ENCODE measurements around the gene ATP10D. TPM values are rescaled to one million over a fixed set of nuclear protein-coding genes. Genes with fewer than 3 reads are reported as not detected.

Gene ATP10D
- total RNA-seq, 4 donors from 2014 or later = 35.3 to 55.6 (median 43.8) TPM

GRCh38 chr4:47469951-47470350 lies 15.1 kb upstream of the ATP10D start:
- H3K4me1 ChIP-seq = no peaks in the 10 kb centered on the region
- no peak overlapping the region for H3K4me3 ChIP-seq (replicated peaks in 1 of 3)
- H3K9me3 ChIP-seq = no peaks in the 10 kb centered on the region
- WGBS, 2 donors = 93 to 94% methylated on average over 3 of the region's 3 CpGs
- H3K27me3 ChIP-seq = no peaks in the 10 kb centered on the region
- H3K36me3 ChIP-seq = no peaks in the 10 kb centered on the region
- TF ChIP-seq, protein P1, sequence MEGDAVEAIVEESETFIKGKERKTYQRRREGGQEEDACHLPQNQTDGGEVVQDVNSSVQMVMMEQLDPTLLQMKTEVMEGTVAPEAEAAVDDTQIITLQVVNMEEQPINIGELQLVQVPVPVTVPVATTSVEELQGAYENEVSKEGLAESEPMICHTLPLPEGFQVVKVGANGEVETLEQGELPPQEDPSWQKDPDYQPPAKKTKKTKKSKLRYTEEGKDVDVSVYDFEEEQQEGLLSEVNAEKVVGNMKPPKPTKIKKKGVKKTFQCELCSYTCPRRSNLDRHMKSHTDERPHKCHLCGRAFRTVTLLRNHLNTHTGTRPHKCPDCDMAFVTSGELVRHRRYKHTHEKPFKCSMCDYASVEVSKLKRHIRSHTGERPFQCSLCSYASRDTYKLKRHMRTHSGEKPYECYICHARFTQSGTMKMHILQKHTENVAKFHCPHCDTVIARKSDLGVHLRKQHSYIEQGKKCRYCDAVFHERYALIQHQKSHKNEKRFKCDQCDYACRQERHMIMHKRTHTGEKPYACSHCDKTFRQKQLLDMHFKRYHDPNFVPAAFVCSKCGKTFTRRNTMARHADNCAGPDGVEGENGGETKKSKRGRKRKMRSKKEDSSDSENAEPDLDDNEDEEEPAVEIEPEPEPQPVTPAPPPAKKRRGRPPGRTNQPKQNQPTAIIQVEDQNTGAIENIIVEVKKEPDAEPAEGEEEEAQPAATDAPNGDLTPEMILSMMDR (IDR thresholded peaks at IDR 0.05) = no peak
- no peak for TF ChIP-seq POLR2A (IDR thresholded peaks at IDR 0.05)
- no peak for DNase-seq
- no peak overlapping the region for H3K27ac ChIP-seq
- intact Hi-C loops (cut with DNase I) = loop anchor here (10.0 kb wide), 1 partner anchor 95 kb away; no protein-coding TSS in a partner anchor

DNA sequence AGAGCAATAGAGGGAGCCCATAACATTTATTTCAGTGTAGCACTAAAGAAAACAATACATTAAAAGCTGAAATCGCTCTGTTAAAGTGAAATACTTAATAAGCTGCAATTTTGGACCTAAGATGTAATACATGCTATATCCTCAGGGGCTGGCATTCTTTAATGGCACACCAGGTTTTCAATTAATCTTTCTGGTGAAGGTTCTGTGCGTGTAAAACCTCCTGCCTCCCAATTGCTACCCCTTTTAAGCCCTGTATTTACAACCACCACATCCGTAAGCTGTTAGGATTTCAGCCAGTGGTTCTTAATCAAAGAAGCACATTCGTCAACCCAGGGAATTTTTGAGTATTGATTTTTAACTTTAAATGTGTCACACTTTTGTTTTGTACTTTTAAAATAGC lies 14.0 kb upstream of the ATP10D start:
- H3K27ac ChIP-seq = no peak overlapping the region
- no peaks in the 10 kb centered on the region for H3K4me1 ChIP-seq
- no peaks in the 10 kb centered on the region for H3K9me3 ChIP-seq
- H3K27me3 ChIP-seq = no peaks in the 10 kb centered on the region
- DNase-seq = no peak
- TF ChIP-seq POLR2A (IDR thresholded peaks at IDR 0.05) = no peak
- TF ChIP-seq, protein P1 (IDR thresholded peaks at IDR 0.05) = no peak
- intact Hi-C loops (cut with DNase I) = loop anchor here (10.0 kb wide), 1 partner anchor 94 kb away; no protein-coding TSS in a partner anchor
- WGBS, 2 donors = 69 to 70% methylated on average over 4 of the region's 4 CpGs
- no peaks in the 10 kb centered on the region for H3K36me3 ChIP-seq
- no peak overlapping the region for H3K4me3 ChIP-seq (replicated peaks in 1 of 3)

DNA sequence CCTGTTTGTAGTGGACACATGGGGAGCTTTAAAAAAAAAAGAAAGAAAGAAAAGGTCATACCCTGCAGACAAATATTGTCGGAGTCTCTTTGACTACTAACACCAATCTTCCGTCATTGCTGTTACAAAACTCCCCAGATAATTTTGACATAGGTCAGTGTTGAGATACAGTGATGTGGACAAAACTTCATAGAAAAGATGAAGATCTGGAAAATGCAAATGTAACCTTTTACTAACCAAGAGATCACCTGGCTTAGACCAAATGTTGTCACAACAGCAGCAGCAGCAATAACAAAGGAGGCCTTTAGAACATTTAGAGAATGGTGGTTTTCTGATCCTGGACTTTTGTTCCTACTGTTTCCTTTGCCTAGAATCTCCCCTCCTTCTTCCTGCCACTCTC lies 13.5 kb upstream of the ATP10D start:
- H3K4me3 ChIP-seq (replicated peaks in 1 of 3) = no peak overlapping the region
- no peak overlapping the region for H3K27ac ChIP-seq
- H3K9me3 ChIP-seq = no peaks in the 10 kb centered on the region
- H3K4me1 ChIP-seq = no peaks in the 10 kb centered on the region
- intact Hi-C loops (cut with DNase I) = loop anchor here (10.0 kb wide), 1 partner anchor 93 kb away; no protein-coding TSS in a partner anchor
- DNase-seq = no peak
- TF ChIP-seq POLR2A (IDR thresholded peaks at IDR 0.05) = no peak
- TF ChIP-seq, protein P1 (IDR thresholded peaks at IDR 0.05) = no peak
- H3K27me3 ChIP-seq = no peaks in the 10 kb centered on the region
- 87 to 97% methylated on average over 2 of the region's 2 CpGs for WGBS, 2 donors
- H3K36me3 ChIP-seq = no peaks in the 10 kb centered on the region

- intact Hi-C loops (cut with DNase I) = loop anchor here (10.0 kb wide), 1 partner anchor 92 kb away; no protein-coding TSS in a partner anchor
- no peak overlapping the region for H3K27ac ChIP-seq
Observed at GRCh38 chr4:47473141-47473750, 11.8 kb upstream of the ATP10D start.

GRCh38 chr4:47474799-47475198 lies 10.3 kb upstream of the ATP10D start:
- no peak overlapping the region for H3K27ac ChIP-seq
- WGBS, 2 donors = 81 to 82% methylated on average over 4 of the region's 4 CpGs
- H3K9me3 ChIP-seq = no peaks in the 10 kb centered on the region
- TF ChIP-seq, protein P1 (IDR thresholded peaks at IDR 0.05) = no peak
- no peak for TF ChIP-seq POLR2A (IDR thresholded peaks at IDR 0.05)
- intact Hi-C loops (cut with DNase I) = loop anchor here (10.0 kb wide), 1 partner anchor 90 kb away; no protein-coding TSS in a partner anchor
- no peaks in the 10 kb centered on the region for H3K36me3 ChIP-seq
- no peaks in the 10 kb centered on the region for H3K27me3 ChIP-seq
- no peak for DNase-seq
- no peaks in the 10 kb centered on the region for H3K4me1 ChIP-seq
- H3K4me3 ChIP-seq (replicated peaks in 1 of 3) = no peak overlapping the region

More at GRCh38 chr4:47473141-47473750, 11.8 kb upstream of the ATP10D start:
- WGBS, 2 donors = 87 to 88% methylated on average over 3 of the region's 3 CpGs
- Histone ChIP-seq H3K4me3 (replicated peaks in 1 of 3) (no peak overlapping the region), H3K4me1 (no peaks in the 10 kb centered on the region), H3K36me3 (no peaks in the 10 kb centered on the region), H3K27me3 (no peaks in the 10 kb centered on the region), H3K9me3 (no peaks in the 10 kb centered on the region)
- no peak for DNase-seq
- TF ChIP-seq, protein P1 (IDR thresholded peaks at IDR 0.05) = no peak
- no peak for TF ChIP-seq POLR2A (IDR thresholded peaks at IDR 0.05)
